GM21717 (cell line): Measurements from ENCODE around the gene SLC12A4.
"Not testable (repeated sequence)": the region's sequence is repeated elsewhere in the genome, so short reads cannot be mapped to it uniquely, and the experiment has no call there.

Experiments
- ATAC-seq: cut with Tn5 transposase; IDR thresholded peaks from one replicate; pipeline ENCODE4 v1.9.1; 2021; ENCODE audit warnings: mild to moderate bottlenecking, moderate library complexity; ENCODE audit not compliant: unreplicated experiment

The SLC12A4 gene

GRCh38 chr16:67942510-67943255 lies 25.8 kb downstream of the SLC12A4 start:
- no peak for ATAC-seq

GRCh38 chr16:67942200-67942509 lies 26.3 kb downstream of the SLC12A4 start:
- ATAC-seq: no peak

- ATAC-seq: no peak
Observed at GRCh38 chr16:67941469-67942199, 26.8 kb downstream of the SLC12A4 start.

GRCh38 chr16:67940446-67941089 lies 27.9 kb downstream of the SLC12A4 start:
- ATAC-seq: no peak

- ATAC-seq: no peak
Observed at GRCh38 chr16:67939507-67940445, 28.7 kb downstream of the SLC12A4 start.

GRCh38 chr16:67937713-67938112 lies 30.7 kb downstream of the SLC12A4 start:
- not testable (repeated sequence) for ATAC-seq

GRCh38 chr16:67936880-67937605 lies 31.4 kb downstream of the SLC12A4 start:
- ATAC-seq: peak; percentile 51

GRCh38 chr16:67936124-67936879 lies 32.1 kb downstream of the SLC12A4 start, which contains the start of gene PSMB10:
TSS of gene PSMB10 (minus strand) at chr16:67936850. CDS start at chr16:67936749, 101 bp downstream.
- peak; percentile 10 for ATAC-seq

GRCh38 chr16:67935402-67936123 lies 32.9 kb downstream of the SLC12A4 start:
- peak; percentile 84 for ATAC-seq

GRCh38 chr16:67935101-67935401 lies 33.4 kb downstream of the SLC12A4 start:
- no peak for ATAC-seq

GRCh38 chr16:67934306-67935100 lies 33.9 kb downstream of the SLC12A4 start:
- ATAC-seq: no peak

GRCh38 chr16:67933805-67934204 lies 34.6 kb downstream of the SLC12A4 start:
- ATAC-seq: no peak

GRCh38 chr16:67932462-67932840 lies 36.0 kb downstream of the SLC12A4 start:
- no peak for ATAC-seq

GRCh38 chr16:67931712-67932461 lies 36.5 kb downstream of the SLC12A4 start, which contains the start of gene CTRL:
TSS of gene CTRL (minus strand) at chr16:67931862. CDS start at chr16:67931852, 10 bp downstream.
- no peak for ATAC-seq

GRCh38 chr16:67930678-67931211 lies 37.7 kb downstream of the SLC12A4 start:
- no peak for ATAC-seq

- ATAC-seq: no peak
Observed at GRCh38 chr16:67930191-67930590, 38.2 kb downstream of the SLC12A4 start.
